Germinal center (tissue), 1 donor: ENCODE measurements around the gene IL4R.
A peak's percentile ranks its signal among the peaks of the same experiment; 100 is the strongest.
"Not testable (repeated sequence)": the region's sequence is repeated elsewhere in the genome, so short reads cannot be mapped to it uniquely, and the experiment has no call there.

Source experiments
- DNase-seq: peaks from one replicate; pipeline ENCODE4 v3.0.0; 2012; ENCODE audit warnings: mixed read lengths, low spot score

IL4R gene

DNA sequence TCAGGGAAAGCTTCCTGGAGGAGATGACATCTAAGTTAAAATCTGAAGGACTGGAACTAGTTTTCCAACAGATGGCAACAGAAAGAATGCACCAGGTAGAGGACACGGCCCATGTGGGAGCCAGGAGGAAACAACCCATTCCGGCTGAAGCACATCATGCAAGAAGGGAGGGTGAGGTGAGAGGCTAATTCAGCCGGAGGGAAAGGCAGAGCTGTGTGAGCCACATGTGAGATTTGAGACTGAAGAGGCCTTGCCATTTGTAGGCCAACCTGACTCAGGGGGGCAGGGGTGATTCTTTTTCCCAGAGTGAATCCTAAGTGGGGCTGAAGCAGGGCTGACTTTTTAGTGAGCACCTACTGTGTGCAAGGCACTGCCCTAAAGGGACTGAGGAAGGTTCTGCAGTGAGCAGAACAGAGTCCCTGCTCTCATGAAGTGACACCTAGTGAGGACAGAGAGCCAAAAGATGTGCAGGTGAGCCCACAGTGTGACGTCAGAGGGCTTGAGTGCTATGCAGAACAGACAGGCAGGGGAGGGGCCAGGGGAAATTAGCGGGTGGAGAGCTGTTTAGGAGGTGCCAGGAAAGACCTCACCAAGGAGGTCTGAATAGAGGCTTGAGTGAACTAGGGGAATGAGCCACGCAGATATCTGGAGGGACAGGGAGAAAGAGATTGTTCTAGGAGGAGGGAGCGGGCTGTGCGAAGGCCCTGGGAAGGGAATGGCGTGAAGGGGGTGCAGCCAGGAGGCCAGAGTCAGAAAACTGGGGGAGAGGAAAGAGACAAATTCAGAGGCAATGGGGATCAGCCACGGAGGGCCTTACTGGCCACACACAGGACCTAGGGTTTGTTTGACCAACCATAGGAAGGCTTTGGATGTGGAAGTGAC is 68.4 kb downstream of the IL4R start:
- no peak for DNase-seq

GRCh38 chr16:27383556-27384243 is 69.9 kb downstream of the IL4R start:
- DNase-seq: no peak

GRCh38 chr16:27384425-27384824 is 70.7 kb downstream of the IL4R start:
- DNase-seq: no peak

DNA sequence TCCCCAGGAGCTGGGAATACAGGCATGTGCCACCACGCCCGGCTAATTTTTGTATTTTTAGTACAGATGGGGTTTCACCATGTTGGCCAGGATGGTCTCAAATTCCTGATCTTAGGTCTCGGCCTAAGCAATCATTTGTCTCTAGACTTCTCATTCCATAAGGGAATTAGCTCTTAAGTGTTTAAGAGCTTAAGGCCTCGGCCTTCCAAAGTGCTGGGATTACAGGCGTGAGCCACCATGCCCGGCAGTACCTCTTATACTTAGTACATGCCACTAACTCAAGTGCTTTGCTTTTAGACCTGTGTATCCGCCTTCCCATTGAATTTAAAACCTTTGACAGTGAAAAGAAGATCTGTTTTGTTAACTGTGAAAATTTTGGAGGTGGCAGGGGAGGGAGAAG is 71.6 kb downstream of the IL4R start:
- no peak for DNase-seq

DNA sequence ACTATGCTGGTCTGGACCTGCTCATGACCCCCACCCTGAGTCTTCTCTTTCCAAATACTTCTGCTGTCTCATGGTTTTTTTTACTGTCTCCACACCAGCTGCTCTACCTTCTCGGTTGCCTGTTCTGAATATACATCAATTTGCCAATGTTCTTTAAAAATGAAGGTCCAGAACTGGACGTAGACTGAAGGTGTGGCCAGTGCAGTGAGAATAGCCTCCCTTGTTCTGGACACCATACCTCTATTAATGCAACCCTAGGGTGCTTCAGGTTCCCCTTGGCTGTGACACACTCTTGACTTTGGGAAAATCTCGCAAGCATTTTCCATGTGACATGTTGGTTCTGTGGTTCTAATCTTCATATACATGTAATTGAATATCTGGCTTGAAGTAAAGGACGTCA is 72.9 kb downstream of the IL4R start:
- DNase-seq: no peak

GRCh38 chr16:27387724-27388123 is 74.0 kb downstream of the IL4R start:
- no peak for DNase-seq

GRCh38 chr16:27389272-27389961 is 75.6 kb downstream of the IL4R start:
- no peak for DNase-seq

DNA sequence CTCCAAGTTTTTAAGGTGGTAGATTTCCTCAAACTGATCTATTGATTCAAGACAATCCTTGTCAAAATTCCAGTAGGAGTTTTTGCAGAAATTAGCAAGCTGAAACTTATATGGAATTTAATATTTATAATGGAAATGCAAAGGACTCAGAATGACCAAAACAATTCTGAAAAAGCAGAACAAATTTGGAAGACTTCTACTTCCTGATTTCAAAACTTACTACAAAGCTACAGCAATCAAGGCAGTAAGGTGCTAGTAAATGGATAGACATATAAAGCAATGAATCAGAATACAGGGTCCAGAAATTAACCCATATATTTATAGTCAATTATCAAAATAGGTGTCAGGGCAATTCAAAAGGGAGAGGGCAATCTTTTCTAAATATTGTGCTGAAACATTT is 76.4 kb downstream of the IL4R start:
- DNase-seq: no peak

GRCh38 chr16:27392671-27393070 is 78.9 kb downstream of the IL4R start:
- DNase-seq: no peak

DNA sequence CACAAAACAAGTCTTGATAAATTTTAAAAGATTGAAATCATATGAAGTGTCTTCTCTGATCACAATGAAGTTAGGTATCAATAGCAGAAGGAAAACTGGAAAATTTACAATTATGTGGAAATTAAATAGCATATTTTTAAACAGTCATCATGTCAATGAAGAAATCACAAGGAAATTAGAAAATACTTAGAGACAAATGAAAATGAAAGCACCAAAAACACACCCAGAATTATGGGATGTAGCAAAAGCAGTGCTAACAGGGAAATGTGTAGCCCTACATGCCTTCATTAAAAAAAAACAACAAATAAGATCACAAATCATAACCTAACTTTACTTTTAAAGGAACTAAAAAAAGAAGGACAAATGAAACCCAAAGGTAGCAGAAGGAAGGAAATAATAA is 80.7 kb downstream of the IL4R start:
- no peak for DNase-seq

- not testable (repeated sequence) for DNase-seq
These were observed 84.6 kb downstream of the IL4R start for GRCh38 chr16:27398341-27398893.

GRCh38 chr16:27398894-27399853 is 85.4 kb downstream of the IL4R start:
- peak; percentile 63 for DNase-seq

- DNase-seq: no peak
These were observed 86.2 kb downstream of the IL4R start for GRCh38 chr16:27399969-27400368.

- no peak for DNase-seq
These were observed 87.2 kb downstream of the IL4R start for GRCh38 chr16:27400751-27401620.

DNA sequence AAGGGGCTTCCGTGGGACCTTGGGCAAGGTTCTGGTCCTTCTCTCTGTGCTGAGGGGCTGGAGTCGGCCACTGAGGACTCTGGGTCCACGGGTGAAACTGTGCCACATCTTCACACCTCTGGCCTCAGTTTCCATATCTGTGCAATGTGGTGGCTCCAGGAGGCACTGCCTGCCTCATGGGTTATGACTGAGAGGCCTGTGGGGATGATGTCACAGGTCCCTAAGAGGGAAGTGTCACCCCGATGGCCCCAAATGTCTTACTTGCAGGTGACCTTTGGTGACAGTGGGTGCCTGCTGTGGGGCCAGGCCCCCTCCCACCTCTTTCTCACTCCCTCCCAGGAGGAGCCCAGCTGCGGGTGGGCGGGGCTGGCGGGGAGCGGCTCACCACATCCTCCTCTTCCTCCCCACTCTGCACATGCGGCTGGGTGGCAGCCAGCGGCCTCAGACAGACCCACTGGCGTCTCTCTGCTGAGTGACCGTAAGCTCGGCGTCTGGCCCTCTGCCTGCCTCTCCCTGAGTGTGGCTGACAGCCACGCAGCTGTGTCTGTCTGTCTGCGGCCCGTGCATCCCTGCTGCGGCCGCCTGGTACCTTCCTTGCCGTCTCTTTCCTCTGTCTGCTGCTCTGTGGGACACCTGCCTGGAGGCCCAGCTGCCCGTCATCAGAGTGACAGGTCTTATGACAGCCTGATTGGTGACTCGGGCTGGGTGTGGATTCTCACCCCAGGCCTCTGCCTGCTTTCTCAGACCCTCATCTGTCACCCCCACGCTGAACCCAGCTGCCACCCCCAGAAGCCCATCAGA is 88.2 kb downstream of the IL4R start, which contains the start of gene IL21R:
Gene IL21R, plus strand, starts transcription at position 407 of the 801 bp plus-strand sequence. CDS start 27,898 bp downstream, outside the sequence.
- peak; percentile 77 for DNase-seq

DNA sequence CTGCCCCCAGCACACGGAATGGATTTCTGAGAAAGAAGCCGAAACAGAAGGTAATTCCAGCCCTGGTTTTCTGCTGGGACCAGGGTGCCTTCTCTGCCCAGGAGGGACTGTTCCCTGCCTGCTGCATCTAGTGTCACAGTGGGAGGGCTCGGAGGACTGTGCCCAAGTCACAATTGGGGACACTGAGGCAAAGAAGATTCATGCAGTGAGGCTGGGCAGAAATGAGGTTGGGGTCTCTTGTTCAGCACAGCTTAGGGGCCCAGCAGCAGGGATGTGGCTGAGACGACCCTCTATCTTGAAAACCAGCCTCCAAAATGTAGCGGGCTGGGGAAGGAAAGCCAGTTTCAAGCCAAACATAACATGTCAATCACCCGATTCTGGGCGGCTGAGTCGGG is 88.8 kb downstream of the IL4R start:
- no peak for DNase-seq

DNA sequence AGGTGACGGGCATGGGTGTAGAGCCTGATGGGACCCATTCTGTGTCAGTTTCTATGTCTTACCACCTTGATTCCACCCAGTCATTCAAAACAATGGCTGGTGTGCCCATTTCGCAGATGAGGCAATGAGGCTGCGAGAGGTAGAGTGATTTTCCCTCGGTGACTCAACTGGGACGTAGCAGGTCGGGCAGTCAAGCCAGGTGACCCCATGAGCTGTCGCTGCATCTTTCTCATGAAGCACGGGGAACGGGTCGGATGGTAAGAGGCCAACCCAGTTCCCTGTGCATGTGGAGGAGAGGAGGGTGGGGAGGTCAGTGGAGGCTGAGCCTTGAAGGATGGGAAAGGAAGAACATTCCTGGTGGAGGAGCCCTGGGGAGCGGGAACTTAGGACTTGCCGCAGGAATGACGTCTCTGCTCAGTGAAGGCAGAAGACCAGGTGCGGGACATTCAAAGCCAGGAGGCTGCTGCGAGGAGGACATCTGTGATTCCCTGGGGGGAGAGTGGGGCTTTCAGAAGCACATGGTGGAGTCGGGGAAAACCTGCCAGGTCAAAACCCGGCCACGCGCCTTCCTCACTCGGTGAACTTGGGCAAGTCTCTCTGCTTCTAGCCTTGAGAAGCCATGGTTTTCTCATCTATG is 89.3 kb downstream of the IL4R start:
- DNase-seq: peak; percentile 67

DNA sequence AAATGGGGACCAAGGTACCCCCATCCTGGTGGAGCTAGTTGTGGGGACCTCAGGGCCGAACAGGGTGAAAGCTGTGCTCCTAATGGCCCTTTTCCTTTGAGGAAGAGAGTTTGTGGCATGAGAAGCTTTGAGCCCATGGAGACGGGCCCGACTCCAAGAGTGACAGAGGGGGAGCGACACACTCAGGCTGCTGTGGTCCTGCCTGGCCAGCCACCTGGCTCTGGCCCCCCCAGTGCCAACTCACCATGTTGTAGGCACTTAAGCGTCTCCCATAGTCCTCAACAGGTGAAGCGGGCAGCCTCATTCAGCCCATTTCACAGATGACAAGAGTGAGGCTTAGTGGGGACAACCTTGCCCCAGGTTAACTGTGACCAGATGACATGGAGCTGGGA is 89.8 kb downstream of the IL4R start:
- no peak for DNase-seq
